ENCODE data around the gene HSD17B14. TPM values are rescaled to one million over a fixed set of nuclear protein-coding genes. Genes with fewer than 3 reads are reported as not detected.

Gene HSD17B14
- total and polyA plus RNA-seq, 2 of the 13 experiments (the other 11 are each of a cell fraction or from before 2014, with no cell fraction given), result 0.58 to 1.2 TPM

DNA sequence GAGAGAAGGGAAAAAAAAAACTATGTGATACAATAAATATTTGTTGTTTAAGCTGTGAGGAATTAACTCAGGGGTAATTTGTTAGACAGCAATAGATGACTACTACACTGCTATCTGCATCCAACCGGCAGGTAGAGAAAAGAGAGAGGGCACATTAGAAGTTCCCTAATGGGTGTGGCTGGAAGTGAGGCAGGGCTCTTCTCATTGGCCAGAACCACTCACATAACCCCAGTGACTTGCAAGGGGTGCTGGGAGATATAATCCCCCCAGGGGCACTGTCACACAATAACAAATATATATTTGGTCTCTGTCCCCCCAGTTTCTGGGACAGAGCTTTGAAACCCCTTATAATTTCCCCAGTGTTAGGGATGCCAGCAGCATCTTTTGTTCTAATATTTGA lies 56.7 kb downstream of the HSD17B14 start:
- ChIA-PET POLR2A (no interaction called here), CTCF (ENCODE audit: low intra/inter-chr PET ratio, low total read pairs) (no interaction called here)
- no peak for FAIRE-seq
- ATAC-seq, result peak; percentile 24; the same call in 2 of the 3 replicates
- H3K36me3 ChIP-seq (replicated peaks in 1 of 2; ENCODE audit: control insufficient read depth in 1 of 2, insufficient read depth in 2 of 2, low read length in 2 of 2), result no peaks in the 10 kb centered on the region
- WGBS (ENCODE audit: low lambda C conversion rate), result 0% methylated on average over 1 of the region's 1 CpG
- no peak overlapping the region for H3K4me3 ChIP-seq (replicated peaks in 1 of 3; ENCODE audit: insufficient read depth in 1 of 3, low read depth in 2 of 3, low read length in 3 of 3)
- in situ Hi-C loops (cut with HindIII; ENCODE audit: extremely low pct_ligation_motif_present, low pct_unique_long_range_greater_than_20kb) (loop anchor here (10.0 kb wide), 1 partner anchor 105 kb away; the partner anchor contains the start of gene NTN5), intact Hi-C loops (cut with micrococcal nuclease; ENCODE audit: unreplicated experiment) (loop anchor here (10.0 kb wide), 1 partner anchor 185 kb away; the partner anchor contains the start of gene FTL)
- H3K9ac ChIP-seq (ENCODE audit: insufficient read depth, low read depth, low read length), result no peak overlapping the region
- no peak for DNase-seq (ENCODE audit: low spot score)
- no peaks in the 10 kb centered on the region for H3K9me3 ChIP-seq (ENCODE audit: low read length)
- H4K20me1 ChIP-seq (ENCODE audit: insufficient read depth, low read length), result no peaks in the 10 kb centered on the region
- no TSS peak for BruUV-seq (replicated peaks)
- peaks cover 50% of the 10 kb centered on the region for H3K4me1 ChIP-seq (ENCODE audit: insufficient read depth, low read length)
- TF ChIP-seq PRMT3 (CRISPR knock-in tag; IDR thresholded peaks at IDR 0.05; ENCODE audit: borderline replicate concordance, low read depth) (no peak), ZNF567 (CRISPR knock-in tag; IDR thresholded peaks at IDR 0.05; ENCODE audit: borderline replicate concordance) (no peak), POLR2G (IDR thresholded peaks at IDR 0.05; ENCODE audit: low read depth, low read length) (no peak), ZNF790 (CRISPR knock-in tag; IDR thresholded peaks at IDR 0.05; ENCODE audit: borderline replicate concordance) (no peak), KDM4B (CRISPR knock-in tag; IDR thresholded peaks at IDR 0.05) (no peak), ATF4 (CRISPR knock-in tag; IDR thresholded peaks at IDR 0.05) (no peak), SMC3 (IDR thresholded peaks at IDR 0.05; ENCODE audit: low read length) (no peak), HNRNPH1 (optimal IDR thresholded peaks at IDR 0.05; ENCODE audit: low read depth, low read length) (no peak), NCOA5 (CRISPR knock-in tag; IDR thresholded peaks at IDR 0.05) (no peak)
- no peak overlapping the region for H3K4me2 ChIP-seq (ENCODE audit: low read depth, low read length)
- no peaks in the 10 kb centered on the region; a peak in 1 of 5 replicates for H3K27me3 ChIP-seq (ENCODE audit: control insufficient read depth in 1 of 2, insufficient read depth in 2 of 2, low read length in 2 of 2)
- H3K27ac ChIP-seq (ENCODE audit: extremely low read length, insufficient read depth, low read length), result no peak overlapping the region
- H3K79me2 ChIP-seq (ENCODE audit: insufficient read depth, low read length), result no peaks in the 10 kb centered on the region
- no peak overlapping the region for H2AFZ ChIP-seq (ENCODE audit: low read length)

Measured in HepG2 (cell line).